Measurements from ENCODE around the gene HOXC10. TPM values are rescaled to one million over a fixed set of nuclear protein-coding genes. Genes with fewer than 3 reads are reported as not detected.

Gene HOXC10
- total and polyA plus RNA-seq, 5 donors, result not detected

DNA sequence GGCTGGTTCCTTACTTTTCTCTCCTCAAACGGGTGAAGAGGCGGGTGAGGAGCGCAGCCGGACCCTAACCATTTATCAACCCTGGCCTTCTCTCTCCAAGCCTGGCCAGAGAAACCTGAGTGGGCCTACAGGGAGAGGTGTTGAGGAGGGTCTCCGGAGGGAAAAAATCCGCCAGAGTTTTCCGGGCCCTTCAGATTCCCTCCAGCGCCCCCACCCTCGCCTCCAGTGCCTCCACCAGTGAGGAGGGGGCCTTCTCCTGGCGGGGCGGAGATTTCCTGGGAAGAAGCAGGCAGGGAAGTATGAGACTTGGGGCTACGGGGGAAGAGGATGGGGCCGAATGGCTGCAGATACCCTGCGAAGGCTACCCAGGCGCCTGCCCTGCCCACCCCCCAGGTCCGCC is 46.5 kb downstream of the HOXC10 start:
- Histone ChIP-seq H3K27ac (ENCODE audit: low read length) (no peak overlapping the region), H3K27me3 (ENCODE audit: control insufficient read depth, insufficient read depth) (no peaks in the 10 kb centered on the region), H3K4me3 (ENCODE audit: low read length) (no peak overlapping the region), H3K4me1 (ENCODE audit: control insufficient read depth, insufficient read depth, low read length) (peaks cover 4% of the 10 kb centered on the region), H3K9me3 (ENCODE audit: control insufficient read depth, low read length) (no peaks in the 10 kb centered on the region)
- no peak for ATAC-seq
- no peak for DNase-seq
- WGBS, result 27% methylated on average over 16 of the region's 16 CpGs
- intact Hi-C loops (cut with DNase I), result loop anchor here in 1 of 4 donors (10.0 kb wide), 1 partner anchor 163 kb away; no protein-coding TSS in a partner anchor

DNA sequence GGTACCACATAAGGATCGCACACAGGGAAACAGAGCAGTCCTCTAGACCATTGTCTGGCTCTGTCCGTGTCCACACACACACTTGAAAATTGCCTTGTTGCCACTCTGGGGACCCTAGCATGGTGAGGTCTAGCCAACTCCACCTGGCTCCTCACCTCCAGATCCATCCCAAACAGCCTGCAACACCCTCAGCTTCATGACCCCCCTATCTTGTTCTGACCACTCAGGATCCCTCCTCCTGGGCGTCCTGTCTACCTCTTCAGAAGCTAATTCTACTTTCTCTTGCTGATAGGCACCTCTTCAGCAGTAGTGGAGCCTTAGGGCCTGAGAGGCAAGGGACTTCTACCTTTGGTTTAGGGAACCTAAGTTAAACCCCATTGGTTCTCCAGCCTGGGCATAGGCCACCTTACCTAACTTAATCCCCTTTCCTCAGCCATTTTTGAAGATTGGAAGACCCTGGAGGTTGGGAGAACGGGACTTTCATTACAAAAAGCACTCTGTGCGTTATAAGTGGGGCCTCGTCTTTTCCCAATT is 47.2 kb downstream of the HOXC10 start:
- Histone ChIP-seq H3K27ac (ENCODE audit: low read length) (no peak overlapping the region), H3K4me3 (ENCODE audit: low read length) (no peak overlapping the region), H3K4me1 (ENCODE audit: control insufficient read depth, insufficient read depth, low read length) (peaks cover 4% of the 10 kb centered on the region), H3K9me3 (ENCODE audit: control insufficient read depth, low read length) (no peaks in the 10 kb centered on the region), H3K27me3 (ENCODE audit: control insufficient read depth, insufficient read depth) (no peaks in the 10 kb centered on the region)
- whole genome bisulfite sequencing, result 33% methylated on average over 6 of the region's 6 CpGs
- ATAC-seq (no peak), DNase-seq (no peak)
- intact Hi-C loops (cut with DNase I), result loop anchor here in 1 of 4 donors (10.0 kb wide), 1 partner anchor 163 kb away; no protein-coding TSS in a partner anchor

DNA sequence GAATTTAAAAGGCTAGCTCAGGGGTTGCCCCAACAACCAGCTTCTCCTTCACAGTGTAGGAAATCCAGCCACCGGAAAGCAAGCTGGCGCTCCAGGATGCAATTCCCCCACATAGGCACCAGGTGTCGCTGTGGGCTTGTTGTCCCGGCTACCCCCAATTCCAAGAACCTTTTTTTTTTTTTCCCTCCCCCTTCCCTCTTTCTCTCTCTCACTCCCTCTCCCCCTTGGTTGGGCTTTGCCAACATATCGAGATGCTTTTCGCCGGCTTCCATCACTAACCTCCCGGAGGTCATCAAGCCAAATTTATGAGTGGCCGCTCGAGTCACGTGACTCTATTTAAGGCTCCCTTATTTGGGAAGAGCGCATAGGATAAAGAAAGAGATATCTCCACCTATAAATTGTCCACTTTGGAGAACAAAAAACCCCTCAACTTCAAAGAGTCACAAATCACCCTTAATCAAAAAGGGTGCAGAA is 47.7 kb downstream of the HOXC10 start, which contains the start of gene HOXC5:
Gene HOXC5, plus strand, starts transcription at position 424 of the 474 bp plus-strand sequence. CDS start 73 bp downstream, outside the sequence.
- H3K27me3 ChIP-seq (ENCODE audit: control insufficient read depth, insufficient read depth), result no peaks in the 10 kb centered on the region

DNA sequence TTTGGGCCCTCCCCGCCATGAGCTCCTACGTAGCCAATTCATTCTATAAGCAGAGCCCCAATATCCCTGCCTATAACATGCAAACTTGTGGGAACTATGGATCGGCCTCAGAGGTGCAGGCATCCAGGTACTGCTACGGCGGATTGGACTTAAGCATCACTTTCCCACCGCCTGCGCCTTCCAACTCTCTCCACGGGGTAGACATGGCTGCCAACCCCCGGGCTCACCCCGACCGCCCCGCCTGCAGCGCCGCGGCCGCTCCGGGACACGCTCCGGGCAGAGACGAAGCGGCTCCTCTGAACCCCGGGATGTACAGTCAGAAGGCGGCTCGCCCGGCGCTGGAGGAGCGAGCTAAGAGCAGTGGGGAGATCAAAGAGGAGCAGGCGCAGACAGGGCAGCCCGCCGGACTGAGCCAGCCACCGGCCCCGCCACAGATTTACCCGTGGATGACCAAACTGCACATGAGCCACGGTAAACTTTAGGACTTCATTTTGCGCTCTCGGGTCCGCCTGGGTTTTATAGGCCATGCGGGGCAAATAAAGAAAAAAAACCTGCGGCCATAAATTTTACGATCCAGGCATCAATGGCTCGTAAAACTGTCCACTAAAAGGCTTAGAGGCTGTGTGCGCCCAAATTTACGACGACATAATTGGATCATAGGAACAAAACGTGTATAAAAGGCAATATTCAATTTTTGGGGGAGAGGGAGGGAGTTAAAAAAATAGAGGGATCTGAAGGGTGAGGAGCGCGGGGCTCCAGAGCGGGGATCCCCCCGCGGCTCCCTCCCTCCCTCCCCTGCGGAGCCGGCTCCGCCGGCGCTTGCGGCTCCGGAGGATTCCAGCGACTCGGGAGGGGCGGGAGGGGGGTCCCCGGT is 48.4 kb downstream of the HOXC10 start:
- Histone ChIP-seq H3K9me3 (ENCODE audit: control insufficient read depth, low read length) (no peaks in the 10 kb centered on the region), H3K27me3 (ENCODE audit: control insufficient read depth, insufficient read depth) (no peaks in the 10 kb centered on the region), H3K4me3 (ENCODE audit: low read length) (peak overlapping the region; percentile 57), H3K27ac (ENCODE audit: low read length) (peak overlapping the region; percentile 10), H3K4me1 (ENCODE audit: control insufficient read depth, insufficient read depth, low read length) (peaks cover 4% of the 10 kb centered on the region)
- ATAC-seq (peak in 1 of 2 donors; percentile 12), DNase-seq (peak in 1 of 3 donors; percentile 70)
- 3% methylated on average over 61 of the region's 61 CpGs for WGBS
- intact Hi-C loops (cut with DNase I), result loop anchor here in 1 of 4 donors (10.0 kb wide), 1 partner anchor 161 kb away; no protein-coding TSS in a partner anchor

More for the DNA sequence above, 47.7 kb downstream of the HOXC10 start, which contains the start of gene HOXC5:
- peak; percentile 53 to 77 (median 75) for DNase-seq
- Histone ChIP-seq H3K4me3 (ENCODE audit: low read length) (peak within 1 kb of the TSS; percentile 57), H3K9me3 (ENCODE audit: control insufficient read depth, low read length) (no peaks in the 10 kb centered on the region), H3K4me1 (ENCODE audit: control insufficient read depth, insufficient read depth, low read length) (peaks cover 4% of the 10 kb centered on the region), H3K27ac (ENCODE audit: low read length) (peak within 1 kb of the TSS; percentile 10)
- WGBS, result 3% methylated on average over 12 of the region's 12 CpGs
- intact Hi-C loops (cut with DNase I), result loop anchor here in 1 of 4 donors (10.0 kb wide), 1 partner anchor 162 kb away; no protein-coding TSS in a partner anchor
- ATAC-seq, result peak in 1 of 2 donors; percentile 20

DNA sequence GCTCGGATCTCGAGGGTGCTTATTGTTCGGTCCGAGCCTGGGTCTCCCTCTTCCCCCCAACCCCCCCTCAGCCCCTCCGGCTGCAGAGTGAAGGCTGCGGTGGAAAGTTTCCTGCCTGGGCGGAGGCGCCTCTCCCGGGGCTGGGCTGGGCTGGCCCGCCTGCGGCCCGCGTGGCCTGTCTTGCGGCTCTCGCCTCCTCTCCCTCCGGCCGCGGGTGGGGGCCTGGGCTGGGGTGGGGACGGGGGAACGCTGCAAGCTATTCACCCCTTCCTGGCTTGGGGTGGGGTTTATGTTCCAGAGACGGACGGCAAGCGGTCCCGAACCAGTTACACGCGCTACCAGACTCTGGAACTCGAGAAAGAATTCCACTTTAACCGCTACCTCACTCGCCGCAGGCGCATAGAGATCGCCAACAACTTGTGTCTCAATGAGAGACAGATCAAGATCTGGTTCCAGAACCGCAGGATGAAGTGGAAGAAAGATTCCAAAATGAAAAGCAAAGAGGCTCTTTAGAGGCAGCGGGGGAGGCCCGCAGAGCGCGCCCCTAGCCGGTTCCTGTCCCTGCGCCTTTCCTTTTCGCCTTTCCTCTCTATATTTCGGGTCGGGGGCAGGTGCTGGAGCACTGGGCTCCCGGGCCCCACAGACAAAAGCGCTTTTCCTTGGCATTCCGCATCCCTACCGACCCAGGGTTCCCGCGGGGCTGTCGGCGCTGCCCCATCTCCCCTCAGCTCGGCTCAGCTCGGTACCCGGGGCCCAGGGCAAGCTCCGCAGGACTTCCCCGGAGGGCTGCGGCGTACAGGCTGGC is 49.2 kb downstream of the HOXC10 start:
- peaks cover 3% of the 10 kb centered on the region for H3K4me1 ChIP-seq (ENCODE audit: control insufficient read depth, insufficient read depth, low read length)
- H3K9me3 ChIP-seq (ENCODE audit: control insufficient read depth, low read length), result no peaks in the 10 kb centered on the region
- H3K4me3 ChIP-seq (ENCODE audit: low read length), result peak overlapping the region; percentile 57
- 17% methylated on average over 57 of the region's 57 CpGs for WGBS
- H3K27me3 ChIP-seq (ENCODE audit: control insufficient read depth, insufficient read depth), result no peaks in the 10 kb centered on the region
- no peak overlapping the region for H3K27ac ChIP-seq (ENCODE audit: low read length)
- ATAC-seq (peak in 1 of 2 donors; percentile 51), DNase-seq (no peak)
- intact Hi-C loops (cut with DNase I), result loop anchor here in 1 of 4 donors (10.0 kb wide), 1 partner anchor 161 kb away; no protein-coding TSS in a partner anchor

DNA sequence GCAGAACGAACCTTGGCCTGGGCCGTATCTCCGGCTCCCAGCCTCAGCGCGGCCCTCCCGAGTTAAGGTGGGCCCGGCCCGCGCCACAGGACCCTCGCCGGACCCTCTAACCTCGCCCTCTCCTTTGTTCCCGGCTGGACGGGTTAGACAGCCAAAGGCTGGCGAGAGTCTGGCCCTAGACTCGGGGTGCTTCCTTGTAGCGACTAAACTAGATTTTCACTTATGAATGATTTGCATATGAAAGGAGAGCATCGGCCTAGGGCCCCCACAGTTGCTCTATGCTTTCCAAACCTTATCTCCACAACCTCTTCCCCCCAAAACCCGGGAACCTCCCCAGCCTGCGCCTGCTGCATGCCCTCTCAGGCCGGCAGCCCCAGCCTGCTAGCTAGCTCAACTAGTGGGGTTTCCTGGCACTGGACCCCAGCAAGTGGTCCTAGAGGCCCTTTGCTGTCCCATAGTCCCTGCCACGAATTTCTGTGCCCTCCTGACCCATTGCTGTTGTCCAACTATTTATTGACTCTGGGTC is 49.9 kb downstream of the HOXC10 start:
- H3K4me3 ChIP-seq (ENCODE audit: low read length), result no peak overlapping the region
- no peaks in the 10 kb centered on the region for H3K27me3 ChIP-seq (ENCODE audit: control insufficient read depth, insufficient read depth)
- peaks cover 3% of the 10 kb centered on the region for H3K4me1 ChIP-seq (ENCODE audit: control insufficient read depth, insufficient read depth, low read length)
- no peak for ATAC-seq
- 56% methylated on average over 22 of the region's 22 CpGs for WGBS
- DNase-seq, result no peak
- H3K9me3 ChIP-seq (ENCODE audit: control insufficient read depth, low read length), result no peaks in the 10 kb centered on the region
- intact Hi-C loops (cut with DNase I), result loop anchor here in 1 of 4 donors (10.0 kb wide), 1 partner anchor 160 kb away; no protein-coding TSS in a partner anchor
- H3K27ac ChIP-seq (ENCODE audit: low read length), result no peak overlapping the region

DNA sequence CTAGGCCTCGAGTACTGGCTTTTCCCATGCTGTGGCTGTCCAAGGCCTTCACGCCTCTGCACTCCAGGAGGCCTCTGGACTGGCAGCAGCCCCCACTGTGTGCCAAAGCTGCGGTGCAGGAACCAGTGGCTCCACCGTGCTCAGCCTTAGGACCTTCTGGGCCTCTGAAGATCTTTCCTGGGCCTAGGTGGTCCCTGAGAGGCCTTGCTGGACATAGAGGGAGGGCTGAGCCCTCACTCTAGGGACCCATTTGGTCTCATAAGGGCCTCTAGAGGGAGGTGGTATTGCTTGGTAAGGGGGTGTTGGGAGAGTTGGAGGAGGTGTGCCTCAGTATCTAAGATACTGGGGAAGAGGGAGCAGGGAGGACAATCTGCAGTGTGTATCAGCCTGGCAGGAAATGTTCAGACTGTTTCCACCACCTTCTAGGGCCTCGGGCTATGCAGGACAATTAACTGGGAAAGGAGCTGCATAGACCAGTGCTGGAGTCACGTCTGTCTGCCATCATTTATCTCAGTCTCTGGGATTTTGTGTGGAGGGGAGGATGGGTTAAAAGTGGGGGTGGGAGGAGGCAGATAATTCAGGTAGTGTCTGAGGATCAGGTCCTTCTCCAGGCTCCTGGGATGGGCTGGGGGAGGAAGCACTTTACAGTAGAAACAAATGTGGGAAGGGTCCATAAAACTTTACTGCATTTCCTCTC is 50.8 kb downstream of the HOXC10 start:
- no peaks in the 10 kb centered on the region for H3K27me3 ChIP-seq (ENCODE audit: control insufficient read depth, insufficient read depth)
- intact Hi-C loops (cut with DNase I), result loop anchor here in 1 of 4 donors (10.0 kb wide), 1 partner anchor 159 kb away; no protein-coding TSS in a partner anchor

DNA sequence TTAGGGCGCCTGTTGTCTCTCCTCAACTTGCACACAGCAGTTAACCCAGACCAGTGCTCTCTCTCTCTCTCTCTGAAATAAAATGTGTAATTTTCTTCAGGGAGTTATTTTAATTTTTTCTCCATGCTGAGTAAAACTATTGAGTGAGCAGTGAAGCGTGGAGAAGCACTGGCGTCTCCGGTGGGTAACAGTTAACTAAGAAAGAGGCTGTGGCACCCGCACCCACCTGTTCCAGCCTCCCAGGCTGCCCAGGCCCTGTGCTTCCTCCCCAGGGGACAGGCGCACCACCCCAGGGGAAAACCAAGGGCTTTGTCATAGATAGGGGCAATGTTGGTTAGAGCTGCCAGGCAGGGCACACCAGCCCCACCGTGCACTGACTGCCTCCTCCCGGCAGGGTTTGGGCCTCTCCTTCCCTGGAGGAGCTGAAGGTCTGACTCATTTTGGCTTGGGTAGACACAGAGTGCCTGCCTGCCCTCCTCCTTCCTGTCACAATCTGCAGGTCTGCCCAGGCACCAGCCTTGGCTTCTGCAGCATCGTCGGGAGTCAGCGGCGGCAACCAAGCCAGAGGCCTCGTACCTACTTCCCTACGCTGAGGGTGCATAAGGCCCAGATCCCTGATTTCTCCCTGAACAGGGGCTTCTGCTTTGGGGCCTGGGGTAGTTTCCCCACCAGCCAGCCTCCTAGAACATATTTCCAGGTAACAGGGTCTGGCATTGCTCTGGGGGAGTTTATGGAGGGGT is 51.8 kb downstream of the HOXC10 start:
- ATAC-seq (no peak), DNase-seq (no peak)
- Histone ChIP-seq H3K27me3 (ENCODE audit: control insufficient read depth, insufficient read depth) (no peaks in the 10 kb centered on the region), H3K9me3 (ENCODE audit: control insufficient read depth, low read length) (no peaks in the 10 kb centered on the region), H3K27ac (ENCODE audit: low read length) (no peak overlapping the region), H3K4me3 (ENCODE audit: low read length) (no peak overlapping the region), H3K4me1 (ENCODE audit: control insufficient read depth, insufficient read depth, low read length) (peaks cover 3% of the 10 kb centered on the region)
- 55% methylated on average over 14 of the region's 14 CpGs for WGBS
- intact Hi-C loops (cut with DNase I), result loop anchor here in 1 of 4 donors (10.0 kb wide), 1 partner anchor 158 kb away; no protein-coding TSS in a partner anchor

More for the DNA sequence above, 50.8 kb downstream of the HOXC10 start:
- H3K9me3 ChIP-seq (ENCODE audit: control insufficient read depth, low read length), result no peaks in the 10 kb centered on the region
- peaks cover 3% of the 10 kb centered on the region for H3K4me1 ChIP-seq (ENCODE audit: control insufficient read depth, insufficient read depth, low read length)
- WGBS, result 75% methylated on average over 6 of the region's 6 CpGs
- no peak overlapping the region for H3K4me3 ChIP-seq (ENCODE audit: low read length)
- ATAC-seq, result no peak
- DNase-seq, result no peak
- H3K27ac ChIP-seq (ENCODE audit: low read length), result no peak overlapping the region
